ENCODE measurements around the gene MSANTD2.

DNA sequence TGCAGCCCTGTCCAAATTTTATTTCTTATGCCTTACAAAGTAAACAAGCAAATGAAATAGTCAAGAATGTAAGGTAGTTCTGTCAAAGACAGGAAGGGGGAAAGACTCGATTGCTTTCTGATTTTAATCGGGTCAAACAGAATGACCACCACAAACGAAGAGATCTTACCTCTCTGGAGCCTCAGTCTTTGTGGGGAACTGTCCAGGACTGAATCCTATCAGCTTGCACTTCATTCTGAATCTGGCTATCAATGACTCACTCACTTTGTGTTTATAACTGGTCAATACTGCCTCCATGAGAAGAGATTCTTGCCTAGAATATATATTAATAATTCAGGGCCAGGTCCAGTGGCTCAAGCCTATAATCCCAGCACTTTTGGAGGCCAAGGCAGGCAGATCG, 17.2 kb downstream of the MSANTD2 start:
- TF ChIP-seq POLR2AphosphoS5 (IDR thresholded peaks at IDR 0.05; ENCODE audit: low read depth), result no peak
- TF ChIP-seq, protein P1, sequence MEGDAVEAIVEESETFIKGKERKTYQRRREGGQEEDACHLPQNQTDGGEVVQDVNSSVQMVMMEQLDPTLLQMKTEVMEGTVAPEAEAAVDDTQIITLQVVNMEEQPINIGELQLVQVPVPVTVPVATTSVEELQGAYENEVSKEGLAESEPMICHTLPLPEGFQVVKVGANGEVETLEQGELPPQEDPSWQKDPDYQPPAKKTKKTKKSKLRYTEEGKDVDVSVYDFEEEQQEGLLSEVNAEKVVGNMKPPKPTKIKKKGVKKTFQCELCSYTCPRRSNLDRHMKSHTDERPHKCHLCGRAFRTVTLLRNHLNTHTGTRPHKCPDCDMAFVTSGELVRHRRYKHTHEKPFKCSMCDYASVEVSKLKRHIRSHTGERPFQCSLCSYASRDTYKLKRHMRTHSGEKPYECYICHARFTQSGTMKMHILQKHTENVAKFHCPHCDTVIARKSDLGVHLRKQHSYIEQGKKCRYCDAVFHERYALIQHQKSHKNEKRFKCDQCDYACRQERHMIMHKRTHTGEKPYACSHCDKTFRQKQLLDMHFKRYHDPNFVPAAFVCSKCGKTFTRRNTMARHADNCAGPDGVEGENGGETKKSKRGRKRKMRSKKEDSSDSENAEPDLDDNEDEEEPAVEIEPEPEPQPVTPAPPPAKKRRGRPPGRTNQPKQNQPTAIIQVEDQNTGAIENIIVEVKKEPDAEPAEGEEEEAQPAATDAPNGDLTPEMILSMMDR (IDR thresholded peaks at IDR 0.05; ENCODE audit: insufficient read depth, low read length), result no peak
